ENCODE measurements around the gene GLE1.

The GLE1 gene, protein sequence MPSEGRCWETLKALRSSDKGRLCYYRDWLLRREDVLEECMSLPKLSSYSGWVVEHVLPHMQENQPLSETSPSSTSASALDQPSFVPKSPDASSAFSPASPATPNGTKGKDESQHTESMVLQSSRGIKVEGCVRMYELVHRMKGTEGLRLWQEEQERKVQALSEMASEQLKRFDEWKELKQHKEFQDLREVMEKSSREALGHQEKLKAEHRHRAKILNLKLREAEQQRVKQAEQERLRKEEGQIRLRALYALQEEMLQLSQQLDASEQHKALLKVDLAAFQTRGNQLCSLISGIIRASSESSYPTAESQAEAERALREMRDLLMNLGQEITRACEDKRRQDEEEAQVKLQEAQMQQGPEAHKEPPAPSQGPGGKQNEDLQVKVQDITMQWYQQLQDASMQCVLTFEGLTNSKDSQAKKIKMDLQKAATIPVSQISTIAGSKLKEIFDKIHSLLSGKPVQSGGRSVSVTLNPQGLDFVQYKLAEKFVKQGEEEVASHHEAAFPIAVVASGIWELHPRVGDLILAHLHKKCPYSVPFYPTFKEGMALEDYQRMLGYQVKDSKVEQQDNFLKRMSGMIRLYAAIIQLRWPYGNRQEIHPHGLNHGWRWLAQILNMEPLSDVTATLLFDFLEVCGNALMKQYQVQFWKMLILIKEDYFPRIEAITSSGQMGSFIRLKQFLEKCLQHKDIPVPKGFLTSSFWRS

DNA sequence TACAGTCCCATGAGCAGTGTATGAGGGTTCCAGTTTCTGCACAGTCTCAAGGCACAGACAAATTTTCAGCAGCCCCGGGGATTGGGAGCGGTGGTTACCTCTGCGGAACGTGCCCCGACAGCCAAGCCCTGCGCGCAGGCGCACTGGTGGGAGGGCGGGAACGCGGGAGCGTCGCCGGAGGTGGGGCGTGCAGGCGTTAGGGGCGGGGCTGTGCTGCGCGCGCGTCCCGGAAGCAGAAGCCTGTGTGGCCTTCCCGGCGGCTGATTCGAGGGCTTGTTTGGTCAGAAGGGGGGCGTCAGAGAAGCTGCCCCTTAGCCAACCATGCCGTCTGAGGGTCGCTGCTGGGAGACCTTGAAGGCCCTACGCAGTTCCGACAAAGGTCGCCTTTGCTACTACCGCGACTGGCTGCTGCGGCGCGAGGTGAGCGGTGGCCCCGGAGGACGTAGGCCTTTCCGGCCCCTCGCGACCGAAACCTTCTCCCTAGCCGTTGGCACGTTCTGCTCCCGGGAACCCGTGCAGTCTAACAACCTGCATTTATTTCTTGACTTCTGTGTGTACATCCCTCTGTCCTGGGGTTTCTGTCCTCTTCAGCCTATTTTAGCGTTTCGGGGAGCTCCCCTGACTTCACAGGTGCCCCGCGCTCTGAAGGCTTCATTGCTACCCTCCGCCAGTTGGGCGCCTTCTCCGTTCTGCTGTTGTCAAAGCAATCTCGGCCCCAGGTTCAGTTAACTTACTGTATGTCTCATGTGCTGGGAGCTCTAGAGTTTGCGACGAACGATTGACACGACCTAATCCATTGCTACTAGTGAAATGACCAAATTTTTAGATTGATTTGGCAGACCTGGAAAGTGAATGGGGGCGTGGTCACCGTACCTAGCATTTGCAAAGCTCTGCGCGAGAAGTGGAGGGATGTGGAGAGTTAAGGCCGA, at the start of gene GLE1:
Gene GLE1 (plus strand): TSS at position 235 of the 929 bp plus-strand sequence. CDS start 87 bp downstream, at position 322.
- H3K4me1 ChIP-seq (ENCODE audit: low read depth, poor library complexity, severe bottlenecking): peaks cover 19% of the 10 kb centered on the region
- no peaks in the 10 kb centered on the region for H3K36me3 ChIP-seq (ENCODE audit: insufficient read depth)
- H4K20me1 ChIP-seq (ENCODE audit: insufficient read depth): no peaks in the 10 kb centered on the region
- peaks cover 20% of the 10 kb centered on the region for H3K79me2 ChIP-seq (ENCODE audit: insufficient read depth, low read depth)
- peak within 1 kb of the TSS; percentile 75 for H2AFZ ChIP-seq (ENCODE audit: low read depth)
- peak within 1 kb of the TSS; percentile 56 for H3K9ac ChIP-seq
- peak within 1 kb of the TSS; percentile 92 for H3K4me2 ChIP-seq
- H3K4me3 ChIP-seq (IDR thresholded peaks at IDR 0.05; ENCODE audit: insufficient read depth, low read depth, low read length): no peak within 1 kb of the TSS
- H3K27ac ChIP-seq: peak within 1 kb of the TSS; percentile 8; the same call in 1 of the 2 replicates
- TF ChIP-seq, protein P1, sequence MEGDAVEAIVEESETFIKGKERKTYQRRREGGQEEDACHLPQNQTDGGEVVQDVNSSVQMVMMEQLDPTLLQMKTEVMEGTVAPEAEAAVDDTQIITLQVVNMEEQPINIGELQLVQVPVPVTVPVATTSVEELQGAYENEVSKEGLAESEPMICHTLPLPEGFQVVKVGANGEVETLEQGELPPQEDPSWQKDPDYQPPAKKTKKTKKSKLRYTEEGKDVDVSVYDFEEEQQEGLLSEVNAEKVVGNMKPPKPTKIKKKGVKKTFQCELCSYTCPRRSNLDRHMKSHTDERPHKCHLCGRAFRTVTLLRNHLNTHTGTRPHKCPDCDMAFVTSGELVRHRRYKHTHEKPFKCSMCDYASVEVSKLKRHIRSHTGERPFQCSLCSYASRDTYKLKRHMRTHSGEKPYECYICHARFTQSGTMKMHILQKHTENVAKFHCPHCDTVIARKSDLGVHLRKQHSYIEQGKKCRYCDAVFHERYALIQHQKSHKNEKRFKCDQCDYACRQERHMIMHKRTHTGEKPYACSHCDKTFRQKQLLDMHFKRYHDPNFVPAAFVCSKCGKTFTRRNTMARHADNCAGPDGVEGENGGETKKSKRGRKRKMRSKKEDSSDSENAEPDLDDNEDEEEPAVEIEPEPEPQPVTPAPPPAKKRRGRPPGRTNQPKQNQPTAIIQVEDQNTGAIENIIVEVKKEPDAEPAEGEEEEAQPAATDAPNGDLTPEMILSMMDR (conservative IDR thresholded peaks at IDR 0.05; ENCODE audit: low read depth, low read length): no peak
- no peaks in the 10 kb centered on the region for H3K27me3 ChIP-seq (ENCODE audit: insufficient read depth, low read depth)

DNA sequence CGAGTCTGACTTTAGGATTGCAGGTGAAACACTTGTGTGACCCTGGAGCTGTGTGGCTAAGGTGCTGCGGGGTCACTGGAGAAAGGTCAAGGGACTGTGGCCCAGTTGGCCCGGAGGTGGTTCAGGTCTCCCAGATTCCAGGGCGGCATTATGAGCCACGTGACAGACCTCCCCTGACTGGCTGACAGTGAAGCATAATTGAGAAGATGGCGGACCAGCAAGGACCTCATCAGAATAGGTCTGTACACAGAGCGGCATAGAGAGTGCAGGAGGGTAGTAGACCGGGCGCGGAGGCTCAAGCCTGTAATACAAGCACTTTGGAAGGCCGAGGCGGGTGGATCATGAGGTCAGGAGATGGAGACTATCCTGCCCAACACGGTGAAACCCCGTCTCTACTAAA, 49.5 kb upstream of the GLE1 start:
- peaks cover 11% of the 10 kb centered on the region for H3K4me1 ChIP-seq (ENCODE audit: low read depth, poor library complexity, severe bottlenecking)
- no peak overlapping the region for H2AFZ ChIP-seq (ENCODE audit: low read depth)
- TF ChIP-seq, protein P1 (conservative IDR thresholded peaks at IDR 0.05; ENCODE audit: low read depth, low read length): no peak
- H3K27me3 ChIP-seq (ENCODE audit: insufficient read depth, low read depth): no peaks in the 10 kb centered on the region
- H3K36me3 ChIP-seq (ENCODE audit: insufficient read depth): peaks cover 3% of the 10 kb centered on the region; the same call in 1 of the 2 replicates
- no peak overlapping the region for H3K4me2 ChIP-seq
- no peaks in the 10 kb centered on the region for H4K20me1 ChIP-seq (ENCODE audit: insufficient read depth)
- H3K27ac ChIP-seq: no peak overlapping the region
- H3K79me2 ChIP-seq (ENCODE audit: insufficient read depth, low read depth): peaks cover 11% of the 10 kb centered on the region
- H3K9ac ChIP-seq: no peak overlapping the region
- H3K4me3 ChIP-seq (IDR thresholded peaks at IDR 0.05; ENCODE audit: insufficient read depth, low read depth, low read length): no peak overlapping the region

DNA sequence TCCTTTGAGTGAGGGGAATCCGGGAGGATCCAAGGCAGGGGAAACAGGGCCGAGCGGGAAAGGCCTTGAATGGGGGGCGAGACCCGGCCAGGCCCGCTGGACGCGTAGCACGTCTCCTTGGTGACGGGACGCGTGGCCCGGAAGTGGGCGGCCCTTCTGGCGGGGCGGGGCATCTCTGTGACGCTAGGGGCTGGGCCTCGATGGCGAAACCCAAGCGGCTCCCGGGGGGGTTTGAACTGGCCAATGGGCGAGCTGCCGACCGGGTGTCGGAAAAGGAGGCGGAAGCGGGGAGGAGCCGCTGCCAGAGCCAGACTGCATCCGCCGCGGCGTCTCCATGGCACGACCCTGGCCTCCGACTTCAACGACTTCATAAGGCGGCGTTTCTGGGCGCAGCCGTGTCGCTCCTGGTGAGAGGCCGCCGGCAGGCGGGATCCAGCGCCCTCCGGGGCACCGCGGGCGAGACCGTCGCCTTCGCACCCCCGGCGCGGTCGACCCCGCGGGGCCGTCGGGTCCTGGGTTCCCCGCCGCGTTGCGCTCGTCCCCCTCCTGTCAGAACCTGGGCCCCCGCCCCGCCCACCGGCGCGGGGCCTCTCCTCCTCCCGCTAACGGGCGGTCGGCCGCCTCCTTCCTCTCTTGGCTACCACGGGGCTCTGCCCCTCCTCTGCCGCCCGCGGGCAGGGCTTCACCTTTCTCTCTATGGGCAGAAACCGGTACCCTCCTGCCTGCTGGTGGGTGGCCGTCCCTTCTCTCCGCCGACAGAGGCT, 48.5 kb upstream of the GLE1 start, which contains the start of gene ODF2:
Gene ODF2 (plus strand): TSS at position 158 of the 764 bp plus-strand sequence. CDS start 86 bp downstream, at position 244.
- Histone ChIP-seq H3K27ac (peak within 1 kb of the TSS; percentile 73), H4K20me1 (ENCODE audit: insufficient read depth) (no peaks in the 10 kb centered on the region), H3K79me2 (ENCODE audit: insufficient read depth, low read depth) (peaks cover 11% of the 10 kb centered on the region), H3K9ac (peak within 1 kb of the TSS; percentile 73), H2AFZ (ENCODE audit: low read depth) (peak within 1 kb of the TSS; percentile 75), H3K4me3 (IDR thresholded peaks at IDR 0.05; ENCODE audit: insufficient read depth, low read depth, low read length) (no peak within 1 kb of the TSS), H3K4me2 (peak within 1 kb of the TSS; percentile 98), H3K4me1 (ENCODE audit: low read depth, poor library complexity, severe bottlenecking) (peaks cover 11% of the 10 kb centered on the region), H3K27me3 (ENCODE audit: insufficient read depth, low read depth) (no peaks in the 10 kb centered on the region), H3K36me3 (ENCODE audit: insufficient read depth) (peaks cover 3% of the 10 kb centered on the region; the same call in 1 of the 2 replicates)
- TF ChIP-seq, protein P1 (conservative IDR thresholded peaks at IDR 0.05; ENCODE audit: low read depth, low read length): no peak

Measured in KMS-11 (cell line).